ENCODE results near the gene DLL3. TPM values are rescaled to one million over a fixed set of nuclear protein-coding genes. Genes with fewer than 3 reads are reported as not detected.

Gene DLL3
- total and polyA plus RNA-seq, 2 experiments from 2014 or later: 9.8 to 15.6 TPM

DNA sequence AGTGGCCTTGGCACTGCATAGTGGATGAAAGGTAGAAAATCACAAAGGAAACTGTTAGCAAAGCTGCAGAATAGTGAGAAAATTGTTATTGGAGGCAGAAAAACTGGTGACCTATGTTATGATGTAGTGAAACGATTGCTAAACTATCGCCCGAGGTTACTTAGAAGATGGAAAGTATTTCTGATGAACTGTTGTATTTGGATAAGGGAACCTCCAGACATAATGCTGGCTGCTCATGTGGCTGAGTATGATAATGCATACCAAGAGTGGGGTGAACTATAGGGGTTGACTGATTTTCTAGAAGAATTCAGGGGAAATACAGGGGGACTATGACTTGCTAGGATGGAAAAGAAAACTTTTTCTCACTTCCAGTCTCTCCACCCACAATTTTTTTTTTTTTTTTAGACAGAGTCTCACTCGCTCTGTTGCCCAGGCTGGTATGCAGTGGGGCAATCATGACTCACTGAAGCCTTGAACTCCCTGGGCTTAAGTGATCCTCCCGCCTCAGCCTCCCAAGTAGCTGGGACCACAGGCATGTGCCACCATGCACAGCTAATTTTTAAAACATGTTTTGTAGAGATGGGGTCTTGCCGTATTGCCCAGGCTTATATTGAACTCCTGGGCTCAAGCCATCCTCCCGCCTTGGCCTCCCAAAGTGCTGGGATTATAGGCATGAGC, 45.6 kb downstream of the DLL3 start:
- DNase-seq (ENCODE audit: low spot score): no peak
- Mint-ChIP-seq H3K9me3 (no peaks in the 10 kb centered on the region), H3K4me1 (peaks cover 15% of the 10 kb centered on the region), H3K4me3 (no peak overlapping the region), H3K36me3 (ENCODE audit: low read depth) (no peaks in the 10 kb centered on the region; the same call in 2 of the 3 replicates), H3K27me3 (ENCODE audit: insufficient read depth, low read depth, poor library complexity) (peaks cover 14% of the 10 kb centered on the region), H3K27ac (no peak overlapping the region)
- H3K4me2 ChIP-seq: no peak overlapping the region
- H3K79me2 ChIP-seq (replicated peaks; ENCODE audit: insufficient read depth): no peaks in the 10 kb centered on the region
- H3K36me3 ChIP-seq (ENCODE audit: insufficient read depth): no peaks in the 10 kb centered on the region
- ATAC-seq: no peak
- no peaks in the 10 kb centered on the region for H3F3A ChIP-seq (replicated peaks; ENCODE audit: low read depth)
- no peak for TF ChIP-seq JUNB (IDR thresholded peaks at IDR 0.05; ENCODE audit: unreplicated experiment)
- TF ChIP-seq POLR2AphosphoS5 (IDR thresholded peaks at IDR 0.05; ENCODE audit: low read depth): no peak
- TF ChIP-seq EZH2 (IDR thresholded peaks at IDR 0.05; ENCODE audit: low read depth, unreplicated experiment): no peak
- TF ChIP-seq CREB1 (CRISPR knock-in tag; IDR thresholded peaks at IDR 0.05; ENCODE audit: low read depth): no peak
- TF ChIP-seq EZH2phosphoT487 (IDR thresholded peaks at IDR 0.05; ENCODE audit: unreplicated experiment): no peak
- TF ChIP-seq, protein P1, sequence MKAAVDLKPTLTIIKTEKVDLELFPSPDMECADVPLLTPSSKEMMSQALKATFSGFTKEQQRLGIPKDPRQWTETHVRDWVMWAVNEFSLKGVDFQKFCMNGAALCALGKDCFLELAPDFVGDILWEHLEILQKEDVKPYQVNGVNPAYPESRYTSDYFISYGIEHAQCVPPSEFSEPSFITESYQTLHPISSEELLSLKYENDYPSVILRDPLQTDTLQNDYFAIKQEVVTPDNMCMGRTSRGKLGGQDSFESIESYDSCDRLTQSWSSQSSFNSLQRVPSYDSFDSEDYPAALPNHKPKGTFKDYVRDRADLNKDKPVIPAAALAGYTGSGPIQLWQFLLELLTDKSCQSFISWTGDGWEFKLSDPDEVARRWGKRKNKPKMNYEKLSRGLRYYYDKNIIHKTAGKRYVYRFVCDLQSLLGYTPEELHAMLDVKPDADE (IDR thresholded peaks at IDR 0.05): no peak
- TF ChIP-seq, protein P2, sequence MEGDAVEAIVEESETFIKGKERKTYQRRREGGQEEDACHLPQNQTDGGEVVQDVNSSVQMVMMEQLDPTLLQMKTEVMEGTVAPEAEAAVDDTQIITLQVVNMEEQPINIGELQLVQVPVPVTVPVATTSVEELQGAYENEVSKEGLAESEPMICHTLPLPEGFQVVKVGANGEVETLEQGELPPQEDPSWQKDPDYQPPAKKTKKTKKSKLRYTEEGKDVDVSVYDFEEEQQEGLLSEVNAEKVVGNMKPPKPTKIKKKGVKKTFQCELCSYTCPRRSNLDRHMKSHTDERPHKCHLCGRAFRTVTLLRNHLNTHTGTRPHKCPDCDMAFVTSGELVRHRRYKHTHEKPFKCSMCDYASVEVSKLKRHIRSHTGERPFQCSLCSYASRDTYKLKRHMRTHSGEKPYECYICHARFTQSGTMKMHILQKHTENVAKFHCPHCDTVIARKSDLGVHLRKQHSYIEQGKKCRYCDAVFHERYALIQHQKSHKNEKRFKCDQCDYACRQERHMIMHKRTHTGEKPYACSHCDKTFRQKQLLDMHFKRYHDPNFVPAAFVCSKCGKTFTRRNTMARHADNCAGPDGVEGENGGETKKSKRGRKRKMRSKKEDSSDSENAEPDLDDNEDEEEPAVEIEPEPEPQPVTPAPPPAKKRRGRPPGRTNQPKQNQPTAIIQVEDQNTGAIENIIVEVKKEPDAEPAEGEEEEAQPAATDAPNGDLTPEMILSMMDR (conservative IDR thresholded peaks at IDR 0.05; ENCODE audit: low read depth in 2 of 2): no peak
- no peak for TF ChIP-seq STAT1 (IDR thresholded peaks at IDR 0.05; ENCODE audit: unreplicated experiment)
- TF ChIP-seq ZNF114 (CRISPR knock-in tag; IDR thresholded peaks at IDR 0.05): no peak
- TF ChIP-seq, protein P3, sequence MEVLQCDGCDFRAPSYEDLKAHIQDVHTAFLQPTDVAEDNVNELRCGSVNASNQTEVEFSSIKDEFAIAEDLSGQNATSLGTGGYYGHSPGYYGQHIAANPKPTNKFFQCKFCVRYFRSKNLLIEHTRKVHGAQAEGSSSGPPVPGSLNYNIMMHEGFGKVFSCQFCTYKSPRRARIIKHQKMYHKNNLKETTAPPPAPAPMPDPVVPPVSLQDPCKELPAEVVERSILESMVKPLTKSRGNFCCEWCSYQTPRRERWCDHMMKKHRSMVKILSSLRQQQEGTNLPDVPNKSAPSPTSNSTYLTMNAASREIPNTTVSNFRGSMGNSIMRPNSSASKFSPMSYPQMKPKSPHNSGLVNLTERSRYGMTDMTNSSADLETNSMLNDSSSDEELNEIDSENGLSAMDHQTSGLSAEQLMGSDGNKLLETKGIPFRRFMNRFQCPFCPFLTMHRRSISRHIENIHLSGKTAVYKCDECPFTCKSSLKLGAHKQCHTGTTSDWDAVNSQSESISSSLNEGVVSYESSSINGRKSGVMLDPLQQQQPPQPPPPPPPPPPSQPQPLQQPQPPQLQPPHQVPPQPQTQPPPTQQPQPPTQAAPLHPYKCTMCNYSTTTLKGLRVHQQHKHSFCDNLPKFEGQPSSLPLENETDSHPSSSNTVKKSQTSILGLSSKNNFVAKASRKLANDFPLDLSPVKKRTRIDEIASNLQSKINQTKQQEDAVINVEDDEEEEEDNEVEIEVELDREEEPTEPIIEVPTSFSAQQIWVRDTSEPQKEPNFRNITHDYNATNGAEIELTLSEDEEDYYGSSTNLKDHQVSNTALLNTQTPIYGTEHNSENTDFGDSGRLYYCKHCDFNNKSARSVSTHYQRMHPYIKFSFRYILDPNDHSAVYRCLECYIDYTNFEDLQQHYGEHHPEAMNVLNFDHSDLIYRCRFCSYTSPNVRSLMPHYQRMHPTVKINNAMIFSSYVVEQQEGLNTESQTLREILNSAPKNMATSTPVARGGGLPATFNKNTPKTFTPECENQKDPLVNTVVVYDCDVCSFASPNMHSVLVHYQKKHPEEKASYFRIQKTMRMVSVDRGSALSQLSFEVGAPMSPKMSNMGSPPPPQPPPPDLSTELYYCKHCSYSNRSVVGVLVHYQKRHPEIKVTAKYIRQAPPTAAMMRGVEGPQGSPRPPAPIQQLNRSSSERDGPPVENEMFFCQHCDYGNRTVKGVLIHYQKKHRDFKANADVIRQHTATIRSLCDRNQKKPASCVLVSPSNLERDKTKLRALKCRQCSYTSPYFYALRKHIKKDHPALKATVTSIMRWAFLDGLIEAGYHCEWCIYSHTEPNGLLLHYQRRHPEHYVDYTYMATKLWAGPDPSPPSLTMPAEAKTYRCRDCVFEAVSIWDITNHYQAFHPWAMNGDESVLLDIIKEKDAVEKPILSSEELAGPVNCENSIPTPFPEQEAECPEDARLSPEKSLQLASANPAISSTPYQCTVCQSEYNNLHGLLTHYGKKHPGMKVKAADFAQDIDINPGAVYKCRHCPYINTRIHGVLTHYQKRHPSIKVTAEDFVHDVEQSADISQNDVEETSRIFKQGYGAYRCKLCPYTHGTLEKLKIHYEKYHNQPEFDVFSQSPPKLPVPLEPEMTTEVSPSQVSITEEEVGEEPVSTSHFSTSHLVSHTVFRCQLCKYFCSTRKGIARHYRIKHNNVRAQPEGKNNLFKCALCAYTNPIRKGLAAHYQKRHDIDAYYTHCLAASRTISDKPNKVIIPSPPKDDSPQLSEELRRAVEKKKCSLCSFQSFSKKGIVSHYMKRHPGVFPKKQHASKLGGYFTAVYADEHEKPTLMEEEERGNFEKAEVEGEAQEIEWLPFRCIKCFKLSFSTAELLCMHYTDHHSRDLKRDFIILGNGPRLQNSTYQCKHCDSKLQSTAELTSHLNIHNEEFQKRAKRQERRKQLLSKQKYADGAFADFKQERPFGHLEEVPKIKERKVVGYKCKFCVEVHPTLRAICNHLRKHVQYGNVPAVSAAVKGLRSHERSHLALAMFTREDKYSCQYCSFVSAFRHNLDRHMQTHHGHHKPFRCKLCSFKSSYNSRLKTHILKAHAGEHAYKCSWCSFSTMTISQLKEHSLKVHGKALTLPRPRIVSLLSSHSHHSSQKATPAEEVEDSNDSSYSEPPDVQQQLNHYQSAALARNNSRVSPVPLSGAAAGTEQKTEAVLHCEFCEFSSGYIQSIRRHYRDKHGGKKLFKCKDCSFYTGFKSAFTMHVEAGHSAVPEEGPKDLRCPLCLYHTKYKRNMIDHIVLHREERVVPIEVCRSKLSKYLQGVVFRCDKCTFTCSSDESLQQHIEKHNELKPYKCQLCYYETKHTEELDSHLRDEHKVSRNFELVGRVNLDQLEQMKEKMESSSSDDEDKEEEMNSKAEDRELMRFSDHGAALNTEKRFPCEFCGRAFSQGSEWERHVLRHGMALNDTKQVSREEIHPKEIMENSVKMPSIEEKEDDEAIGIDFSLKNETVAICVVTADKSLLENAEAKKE (CRISPR knock-in tag; IDR thresholded peaks at IDR 0.05): no peak
- no peak for TF ChIP-seq ZNF331 (CRISPR knock-in tag; IDR thresholded peaks at IDR 0.05; ENCODE audit: low read depth)
- TF ChIP-seq, protein P4, sequence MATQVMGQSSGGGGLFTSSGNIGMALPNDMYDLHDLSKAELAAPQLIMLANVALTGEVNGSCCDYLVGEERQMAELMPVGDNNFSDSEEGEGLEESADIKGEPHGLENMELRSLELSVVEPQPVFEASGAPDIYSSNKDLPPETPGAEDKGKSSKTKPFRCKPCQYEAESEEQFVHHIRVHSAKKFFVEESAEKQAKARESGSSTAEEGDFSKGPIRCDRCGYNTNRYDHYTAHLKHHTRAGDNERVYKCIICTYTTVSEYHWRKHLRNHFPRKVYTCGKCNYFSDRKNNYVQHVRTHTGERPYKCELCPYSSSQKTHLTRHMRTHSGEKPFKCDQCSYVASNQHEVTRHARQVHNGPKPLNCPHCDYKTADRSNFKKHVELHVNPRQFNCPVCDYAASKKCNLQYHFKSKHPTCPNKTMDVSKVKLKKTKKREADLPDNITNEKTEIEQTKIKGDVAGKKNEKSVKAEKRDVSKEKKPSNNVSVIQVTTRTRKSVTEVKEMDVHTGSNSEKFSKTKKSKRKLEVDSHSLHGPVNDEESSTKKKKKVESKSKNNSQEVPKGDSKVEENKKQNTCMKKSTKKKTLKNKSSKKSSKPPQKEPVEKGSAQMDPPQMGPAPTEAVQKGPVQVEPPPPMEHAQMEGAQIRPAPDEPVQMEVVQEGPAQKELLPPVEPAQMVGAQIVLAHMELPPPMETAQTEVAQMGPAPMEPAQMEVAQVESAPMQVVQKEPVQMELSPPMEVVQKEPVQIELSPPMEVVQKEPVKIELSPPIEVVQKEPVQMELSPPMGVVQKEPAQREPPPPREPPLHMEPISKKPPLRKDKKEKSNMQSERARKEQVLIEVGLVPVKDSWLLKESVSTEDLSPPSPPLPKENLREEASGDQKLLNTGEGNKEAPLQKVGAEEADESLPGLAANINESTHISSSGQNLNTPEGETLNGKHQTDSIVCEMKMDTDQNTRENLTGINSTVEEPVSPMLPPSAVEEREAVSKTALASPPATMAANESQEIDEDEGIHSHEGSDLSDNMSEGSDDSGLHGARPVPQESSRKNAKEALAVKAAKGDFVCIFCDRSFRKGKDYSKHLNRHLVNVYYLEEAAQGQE (IDR thresholded peaks at IDR 0.05; ENCODE audit: unreplicated experiment): no peak
- TF ChIP-seq NANOG (IDR thresholded peaks at IDR 0.05; ENCODE audit: borderline replicate concordance): no peak
- no peak overlapping the region for H3K4me3 ChIP-seq
- no peaks in the 10 kb centered on the region for H4K20me1 ChIP-seq (replicated peaks; ENCODE audit: insufficient read depth)
- H3K4me1 ChIP-seq (ENCODE audit: insufficient read depth): peaks cover 4% of the 10 kb centered on the region
- H3K9me2 ChIP-seq (ENCODE audit: insufficient read depth): no peaks in the 10 kb centered on the region
- no peaks in the 10 kb centered on the region for H3K27me3 ChIP-seq (ENCODE audit: insufficient read depth)
- H3K27ac ChIP-seq (ENCODE audit: low read depth): no peak overlapping the region
- peak overlapping the region; percentile 28; the same call in 1 of the 2 replicates for H2AFZ ChIP-seq
